Naive thymus-derived CD4-positive, alpha-beta T cell (primary cell): ENCODE results near the gene DDX6. TPM values are rescaled to one million over a fixed set of nuclear protein-coding genes. Genes with fewer than 3 reads are reported as not detected.
"Not testable (repeated sequence)": the region's sequence is repeated elsewhere in the genome, so short reads cannot be mapped to it uniquely, and the experiment has no call there.

ENCODE experiments used
- ATAC-seq: fragments of 150-1000 bp; cut with Tn5 transposase; 2 replicates; pipeline ENCODE4 v1.10.0; 2021; ENCODE audit warnings: mild to moderate bottlenecking, moderate library complexity
- CTCF ChIA-PET: fragments of 350-600 bp; sonication (Branson Sonifier 250); formaldehyde crosslinking; loops from one replicate; lab custom pipeline; 2021; ENCODE audit warnings: antibody characterized with exemption; lab: Charles Lee
- POLR2A ChIA-PET: fragments of 350-600 bp; sonication (Branson Sonifier 250); formaldehyde crosslinking; loops from one replicate; lab custom pipeline; 2021; ENCODE audit warnings: antibody characterized with exemption, inconsistent platforms; lab: Charles Lee
- DNase-seq, 9 donors: peaks; one replicate each; pipeline versions ENCODE4 v3.0.0 to v3.0.0-alpha.2; 2020 to 2022; ENCODE audit warnings: mixed read lengths in 1 of 9
- H3K27ac ChIP-seq: one replicate; pipeline ENCODE4 v1.7.0; 2013; ENCODE audit warnings: mild to moderate bottlenecking, low read depth, low read length, moderate library complexity
- H3K27me3 ChIP-seq, 2 donors: one replicate each; pipeline ENCODE4 v1.7.0; 2013; ENCODE audit warnings: low read length in 2 of 2, mild to moderate bottlenecking in 2 of 2, moderate library complexity in 2 of 2; ENCODE audit not compliant: control insufficient read depth in 2 of 2, insufficient read depth in 2 of 2
- H3K36me3 ChIP-seq, 3 experiments: 1 replicate in 2 of 3; 2 replicates in 1 of 3; pipeline ENCODE4 v1.7.0; 2013; ENCODE audit warnings: low read length in 3 of 3, mild to moderate bottlenecking in 3 of 3, moderate library complexity in 1 of 3; ENCODE audit not compliant: insufficient read depth in 3 of 3, control insufficient read depth in 2 of 3
- H3K4me1 ChIP-seq, 2 donors: one replicate each; pipeline ENCODE4 v1.7.0; 2013; ENCODE audit warnings: low read length in 2 of 2, mild to moderate bottlenecking in 2 of 2, moderate library complexity in 1 of 2; ENCODE audit not compliant: control insufficient read depth in 2 of 2, insufficient read depth in 2 of 2
- H3K4me3 ChIP-seq: 2 replicates; pipeline ENCODE4 v1.7.0; 2013; ENCODE audit warnings: mild to moderate bottlenecking, low read length
- H3K9me3 ChIP-seq, 3 experiments: 1 replicate in 2 of 3; 2 replicates in 1 of 3; pipeline ENCODE4 v1.7.0; 2013; ENCODE audit warnings: low read length in 3 of 3; ENCODE audit not compliant: control insufficient read depth in 2 of 3
- H3K27ac Mint-ChIP-seq, 9 donors: one replicate each; pipeline ENCODE4 v1.8.0; 2020 to 2022; ENCODE audit warnings: mixed read lengths in 9 of 9, mild to moderate bottlenecking in 8 of 9, moderate library complexity in 5 of 9, inconsistent platforms in 2 of 9
- H3K27me3 Mint-ChIP-seq, 5 donors: one replicate each; pipeline ENCODE4 v1.8.0; 2021 to 2022; ENCODE audit warnings: mixed read lengths in 5 of 5, mild to moderate bottlenecking in 1 of 5
- H3K36me3 Mint-ChIP-seq, 5 donors: one replicate each; pipeline ENCODE4 v1.8.0; 2020 to 2022; ENCODE audit warnings: mixed read lengths in 5 of 5, mild to moderate bottlenecking in 3 of 5, inconsistent platforms in 1 of 5
- H3K4me1 Mint-ChIP-seq, 7 donors: one replicate each; pipeline ENCODE4 v1.8.0; 2020 to 2022; ENCODE audit warnings: mixed read lengths in 7 of 7, mild to moderate bottlenecking in 3 of 7, inconsistent platforms in 1 of 7
- H3K4me3 Mint-ChIP-seq, 10 donors: one replicate each; pipeline ENCODE4 v1.8.0; 2020 to 2022; ENCODE audit warnings: mild to moderate bottlenecking in 10 of 10, mixed read lengths in 10 of 10, moderate library complexity in 6 of 10, inconsistent platforms in 2 of 10
- H3K9me3 Mint-ChIP-seq, 11 donors: one replicate each; pipeline ENCODE4 v1.8.0; 2020 to 2022; ENCODE audit warnings: mixed read lengths in 11 of 11, mild to moderate bottlenecking in 4 of 11, inconsistent platforms in 1 of 11, moderate library complexity in 1 of 11
- intact Hi-C, 2 donors: fragments of 100-400 bp; cut with micrococcal nuclease; formaldehyde crosslinking; loops; one replicate each; pipeline ENCODE4 v1.15.1; 2023
- polyA plus RNA-seq, 2 donors: library from polyadenylated mRNA; unstranded; fragments of 300-500 nt; fragmentation: Illumina TruSeq; gene quantifications; one replicate each; pipeline ENCODE4 v1.2.3, GENCODE V29; 2021
- total RNA-seq, 6 experiments: library from RNA in 5 of 6; stranded (reverse) in 5 of 6; gene quantifications; 1 replicate in 5 of 6; 2 replicates in 1 of 6; pipeline ENCODE4 v1.2.3 and lab custom pipeline; 2021 to 2026

Gene DDX6
- total and polyA plus RNA-seq, 7 experiments from 2014 or later: 118 to 346 (median 207) TPM

GRCh38 chr11:118715837-118716260, 75.1 kb downstream of the DDX6 start:
- Histone ChIP-seq H3K9me3 (no peaks in the 10 kb centered on the region), H3K36me3 (no peaks in the 10 kb centered on the region), H3K4me3 (no peak overlapping the region), H3K27ac (no peak overlapping the region), H3K4me1 (no peaks in the 10 kb centered on the region), H3K27me3 (no peaks in the 10 kb centered on the region)
- no peaks in the 10 kb centered on the region for H3K36me3 Mint-ChIP-seq
- H3K27me3 Mint-ChIP-seq: peaks cover 0 to 9% (median 0%) of the 10 kb centered on the region in 5 donors
- H3K4me3 Mint-ChIP-seq: no peak overlapping the region
- ChIA-PET CTCF (interaction anchor here (0.6 to 1.4 kb wide), 3 partner anchors 25 to 895 kb away, joined by 3 to 6 read pairs (median 3); no protein-coding TSS in a partner anchor), POLR2A (interaction anchor here (1.0 kb wide), 1 partner anchor 11 kb away, joined by 5 read pairs; no protein-coding TSS in a partner anchor)
- no peak for DNase-seq
- ATAC-seq: no peak
- intact Hi-C loops: no loop called here
- no peak overlapping the region for H3K27ac Mint-ChIP-seq
- H3K4me1 Mint-ChIP-seq: peaks cover 4 to 13% (median 9%) of the 10 kb centered on the region in 7 donors
- H3K9me3 Mint-ChIP-seq: no peaks in the 10 kb centered on the region

GRCh38 chr11:118715245-118715831, 75.6 kb downstream of the DDX6 start:
- H3K36me3 Mint-ChIP-seq: no peaks in the 10 kb centered on the region
- H3K9me3 ChIP-seq: no peaks in the 10 kb centered on the region
- DNase-seq (no peak), ATAC-seq (no peak)
- H3K9me3 Mint-ChIP-seq: no peaks in the 10 kb centered on the region
- ChIA-PET CTCF (interaction anchor here (0.6 to 1.4 kb wide), 2 partner anchors 25 to 894 kb away, joined by 3 to 6 read pairs; no protein-coding TSS in a partner anchor), POLR2A (interaction anchor here (1.0 kb wide), 1 partner anchor 11 kb away, joined by 5 read pairs; no protein-coding TSS in a partner anchor)
- intact Hi-C loops: no loop called here
- H3K4me3 Mint-ChIP-seq: no peak overlapping the region
- peak overlapping the region in 1 of 9 donors; percentile 34 for H3K27ac Mint-ChIP-seq
- no peak overlapping the region for H3K4me3 ChIP-seq
- H3K4me1 Mint-ChIP-seq: peaks cover 4 to 13% (median 9%) of the 10 kb centered on the region in 7 donors
- no peaks in the 10 kb centered on the region for H3K4me1 ChIP-seq
- peaks cover 0 to 10% (median 0%) of the 10 kb centered on the region in 5 donors for H3K27me3 Mint-ChIP-seq
- H3K36me3 ChIP-seq: no peaks in the 10 kb centered on the region
- no peaks in the 10 kb centered on the region for H3K27me3 ChIP-seq
- no peak overlapping the region for H3K27ac ChIP-seq

GRCh38 chr11:118714816-118715215, 76.1 kb downstream of the DDX6 start:
- Mint-ChIP-seq H3K9me3 (no peaks in the 10 kb centered on the region), H3K27me3 (peaks cover 0 to 10% (median 0%) of the 10 kb centered on the region in 5 donors), H3K4me3 (no peak overlapping the region), H3K36me3 (no peaks in the 10 kb centered on the region), H3K4me1 (peaks cover 4 to 13% (median 9%) of the 10 kb centered on the region in 7 donors), H3K27ac (peak overlapping the region in 1 of 9 donors; percentile 34)
- Histone ChIP-seq H3K4me3 (no peak overlapping the region), H3K4me1 (no peaks in the 10 kb centered on the region), H3K9me3 (no peaks in the 10 kb centered on the region), H3K27ac (no peak overlapping the region), H3K36me3 (no peaks in the 10 kb centered on the region), H3K27me3 (no peaks in the 10 kb centered on the region)
- DNase-seq (no peak), ATAC-seq (no peak)
- POLR2A ChIA-PET: no interaction called here
- intact Hi-C loops: no loop called here
- CTCF ChIA-PET: interaction anchor here (0.6 to 1.4 kb wide), 2 partner anchors 20 to 24 kb away, joined by 3 to 6 read pairs; no protein-coding TSS in a partner anchor

GRCh38 chr11:118714416-118714815, 76.5 kb downstream of the DDX6 start:
- ATAC-seq: not testable (repeated sequence)
- CTCF ChIA-PET: interaction anchor here (0.6 kb wide), 1 partner anchor 20 kb away, joined by 3 read pairs; no protein-coding TSS in a partner anchor
- POLR2A ChIA-PET: interaction anchor here (0.7 kb wide), 1 partner anchor 172 kb away, joined by 3 read pairs; no protein-coding TSS in a partner anchor

GRCh38 chr11:118708296-118708695, 82.7 kb downstream of the DDX6 start:
- H3K4me3 Mint-ChIP-seq: no peak overlapping the region
- Histone ChIP-seq H3K36me3 (no peaks in the 10 kb centered on the region), H3K4me1 (peaks cover 21 to 36% of the 10 kb centered on the region in 2 donors), H3K9me3 (no peaks in the 10 kb centered on the region), H3K27me3 (no peaks in the 10 kb centered on the region), H3K27ac (no peak overlapping the region), H3K4me3 (no peak overlapping the region)
- CTCF ChIA-PET: interaction anchor here (0.7 to 1.0 kb wide), 2 partner anchors 9 to 18 kb away, joined by 3 read pairs; no protein-coding TSS in a partner anchor
- ATAC-seq (no peak), DNase-seq (no peak)
- POLR2A ChIA-PET: interaction anchor here (9.5 kb wide), 1 partner anchor 16 kb away, joined by 100 read pairs; no protein-coding TSS in a partner anchor
- H3K36me3 Mint-ChIP-seq: no peaks in the 10 kb centered on the region
- peaks cover 19 to 42% (median 38%) of the 10 kb centered on the region in 7 donors for H3K4me1 Mint-ChIP-seq
- intact Hi-C loops: no loop called here
- peaks cover 0 to 13% (median 0%) of the 10 kb centered on the region in 5 donors for H3K27me3 Mint-ChIP-seq
- peak overlapping the region in 1 of 9 donors; percentile 49 for H3K27ac Mint-ChIP-seq
- H3K9me3 Mint-ChIP-seq: peaks cover 0 to 3% (median 0%) of the 10 kb centered on the region in 11 donors

More at GRCh38 chr11:118714416-118714815, 76.5 kb downstream of the DDX6 start:
- Mint-ChIP-seq H3K27ac (peak overlapping the region in 1 of 9 donors; percentile 34), H3K4me1 (peaks cover 4 to 13% (median 9%) of the 10 kb centered on the region in 7 donors)
- H3K4me1 ChIP-seq, H3K27me3 ChIP-seq, H3K4me3 ChIP-seq, intact Hi-C loops, H3K36me3 Mint-ChIP-seq, H3K27ac ChIP-seq, H3K27me3 Mint-ChIP-seq, H3K9me3 Mint-ChIP-seq, DNase-seq, H3K4me3 Mint-ChIP-seq, H3K9me3 ChIP-seq, H3K36me3 ChIP-seq: not testable (repeated sequence)

- H3K36me3 Mint-ChIP-seq: no peaks in the 10 kb centered on the region
- Histone ChIP-seq H3K27ac (no peak overlapping the region), H3K4me1 (peaks cover 21 to 39% of the 10 kb centered on the region in 2 donors), H3K27me3 (no peaks in the 10 kb centered on the region), H3K36me3 (no peaks in the 10 kb centered on the region), H3K9me3 (no peaks in the 10 kb centered on the region), H3K4me3 (no peak overlapping the region)
- peaks cover 19 to 58% (median 43%) of the 10 kb centered on the region in 7 donors for H3K4me1 Mint-ChIP-seq
- peak overlapping the region in 4 of 9 donors; percentile 38 to 99 (median 88) for H3K27ac Mint-ChIP-seq
- H3K27me3 Mint-ChIP-seq: peaks cover 0 to 13% (median 0%) of the 10 kb centered on the region in 5 donors
- ChIA-PET CTCF (interaction anchor here (2.4 kb wide), 1 partner anchor 16 kb away, joined by 30 read pairs; no protein-coding TSS in a partner anchor), POLR2A (interaction anchor here (2.0 to 9.5 kb wide), 4 partner anchors 14 to 207 kb away, joined by 10 to 100 read pairs (median 20); partner anchors contain the start of gene DDX6)
- intact Hi-C loops: no loop called here
- H3K9me3 Mint-ChIP-seq: peaks cover 0 to 3% (median 0%) of the 10 kb centered on the region in 11 donors
- no peak for ATAC-seq
- no peak for DNase-seq
- peak overlapping the region in 3 of 10 donors; percentile 75 to 80 (median 78) for H3K4me3 Mint-ChIP-seq
These were observed 84.5 kb downstream of the DDX6 start for GRCh38 chr11:118706546-118706825.
